Fibroblast of skin of left biceps (primary cell): Measurements from ENCODE around the gene TTBK1.

Experiments
- DNase-seq, 2 experiments: peaks; one replicate each; pipeline ENCODE4 v3.0.0-alpha.2; 2013; ENCODE audit warnings: low read depth in 2 of 2

Gene TTBK1

DNA sequence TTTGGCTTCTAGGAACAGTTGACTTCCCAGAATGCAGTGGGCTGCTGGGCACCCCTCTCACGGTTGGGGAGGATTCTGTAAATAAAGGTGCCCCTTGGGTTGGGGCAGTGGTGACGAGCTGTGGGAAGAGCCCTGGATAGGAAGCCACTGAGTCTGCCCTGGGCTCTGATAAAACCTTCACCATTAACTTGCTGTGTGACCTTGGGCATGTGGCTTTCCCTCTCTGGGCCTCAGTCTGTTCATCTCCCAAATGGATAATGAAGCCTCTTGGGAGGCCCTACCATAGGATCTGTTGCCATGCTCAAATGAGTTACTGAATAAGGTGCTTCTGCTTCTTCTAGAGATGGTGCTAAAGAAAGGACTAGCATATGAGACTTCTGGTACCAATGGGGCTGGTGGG, 61.6 kb downstream of the TTBK1 start:
- no peak for DNase-seq

DNA sequence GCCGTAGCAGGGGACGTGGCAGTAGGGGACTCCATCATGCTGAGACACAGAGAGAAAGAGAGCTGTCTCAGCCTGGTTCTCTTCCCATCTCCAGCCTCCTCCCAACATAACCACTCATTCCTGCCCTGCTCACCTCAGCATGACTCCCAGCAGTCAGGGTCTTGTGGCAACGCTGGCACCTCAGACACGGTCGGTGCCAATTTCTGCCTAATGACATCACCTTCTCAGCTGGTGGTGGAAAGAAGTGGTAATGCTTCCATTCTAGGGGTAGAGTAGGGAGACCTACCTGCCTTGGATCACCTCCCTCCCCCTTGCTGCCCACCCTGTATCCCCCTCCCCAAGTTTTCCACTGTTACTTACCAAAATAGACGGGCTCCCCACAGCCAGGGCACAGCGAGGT, 62.8 kb downstream of the TTBK1 start:
- no peak for DNase-seq

GRCh38 chr6:43307451-43308100, 64.3 kb downstream of the TTBK1 start:
- no peak for DNase-seq

GRCh38 chr6:43308101-43308989, 65.1 kb downstream of the TTBK1 start, which contains the start of gene CRIP3:
Gene CRIP3 (minus strand): TSS chr6:43308826. CDS start chr6:43308792, 34 bp downstream.
- peak; percentile 9 to 14 for DNase-seq

DNA sequence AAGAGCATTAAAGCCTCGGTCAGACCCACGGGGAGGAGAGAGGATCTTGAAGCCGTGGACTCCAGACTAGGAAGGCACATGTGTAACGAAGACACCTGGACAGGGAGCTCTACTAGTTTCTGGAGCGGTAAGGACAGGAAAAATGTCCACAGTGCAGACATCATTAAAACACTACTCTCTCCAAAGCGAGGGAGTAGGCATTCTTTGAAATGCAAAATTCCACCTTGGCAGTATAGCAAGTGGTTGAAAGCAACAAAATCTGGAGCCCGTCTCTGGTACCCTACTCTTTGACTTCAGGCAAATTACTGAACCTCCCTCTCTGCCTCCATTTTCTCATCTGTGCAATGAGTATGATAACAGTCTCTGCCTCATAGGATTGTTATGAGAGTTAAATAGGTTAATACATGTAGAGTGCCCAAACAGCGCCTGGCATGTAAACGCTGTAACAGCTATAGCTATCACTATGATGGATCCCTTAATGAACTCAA, 65.8 kb downstream of the TTBK1 start:
- no peak for DNase-seq

- DNase-seq = no peak
Observed at GRCh38 chr6:43310134-43310533, 66.9 kb downstream of the TTBK1 start.

DNA sequence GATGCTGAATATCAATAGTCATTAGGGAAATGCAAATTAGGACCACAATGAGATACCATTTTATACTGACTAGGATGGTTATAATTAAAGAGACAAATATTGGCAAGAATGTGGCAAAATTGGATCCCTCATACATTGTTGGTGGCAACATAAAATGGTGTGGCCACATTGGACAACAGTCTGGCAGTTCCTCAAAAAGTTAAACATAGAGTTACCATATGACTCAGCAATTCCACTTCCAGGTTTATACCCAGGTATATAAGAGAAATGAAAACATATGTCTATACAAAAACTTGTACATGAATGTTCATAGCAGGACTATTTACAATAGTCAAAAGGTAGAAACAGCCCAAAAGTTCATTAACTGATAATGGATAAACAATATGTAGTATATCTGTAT, 67.3 kb downstream of the TTBK1 start:
- DNase-seq = no peak

DNA sequence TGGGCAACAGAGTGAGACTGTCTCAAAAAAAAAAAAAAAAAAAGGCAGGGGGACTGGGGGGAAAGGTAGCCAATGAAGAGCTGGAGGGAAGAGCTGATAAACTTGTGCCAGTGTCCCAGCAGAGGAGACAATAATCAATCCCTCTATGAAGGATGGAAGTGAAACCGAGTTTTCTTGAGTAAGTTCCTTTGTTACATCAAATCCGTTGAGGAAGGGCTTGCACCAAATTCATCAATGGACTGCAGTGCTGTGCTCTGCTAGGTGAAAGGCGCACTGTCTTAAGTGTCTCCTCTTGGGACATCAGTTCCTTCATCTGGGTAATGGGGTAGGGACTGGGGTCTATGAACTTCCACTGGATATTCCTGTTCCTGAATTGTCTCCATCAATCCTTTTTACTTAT, 68.4 kb downstream of the TTBK1 start:
- DNase-seq = no peak

DNA sequence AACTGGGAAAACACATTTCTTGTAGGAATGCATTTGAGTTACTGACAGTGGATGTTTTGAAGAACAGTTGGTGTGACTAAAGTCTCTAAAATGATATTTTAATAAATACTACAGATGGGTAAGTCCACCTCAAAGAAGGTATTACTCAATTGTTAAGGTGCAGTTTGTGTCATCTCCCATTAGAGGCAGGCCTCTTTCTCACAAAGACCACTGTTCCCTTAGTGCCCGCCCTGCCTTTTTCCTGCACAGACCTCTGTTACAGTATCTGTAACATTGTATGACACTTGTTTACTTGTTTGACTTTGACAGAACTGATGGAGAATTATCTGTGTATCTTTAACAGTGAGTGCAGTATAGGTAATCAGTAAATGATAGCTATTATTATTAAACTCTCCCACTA, 70.5 kb downstream of the TTBK1 start:
- DNase-seq = no peak

DNA sequence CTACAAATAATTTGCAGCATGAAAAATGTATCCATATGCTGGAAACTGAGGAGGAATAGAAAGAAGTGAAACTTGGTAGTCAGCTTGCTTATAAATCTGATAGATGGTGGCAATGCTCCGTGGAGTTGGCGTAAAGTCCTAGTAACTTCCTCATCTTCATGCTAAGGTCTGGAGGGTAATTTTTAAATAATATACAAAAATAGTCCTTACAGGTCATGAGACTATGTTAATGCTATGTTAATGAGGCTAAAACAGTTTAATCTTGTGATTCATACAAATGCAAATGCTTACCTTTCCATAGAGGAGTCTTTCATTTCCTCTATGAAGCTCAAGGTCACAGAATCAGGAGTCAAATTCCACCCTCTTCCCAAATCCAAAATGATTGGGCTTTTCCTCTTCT, 74.7 kb downstream of the TTBK1 start:
- DNase-seq = no peak

DNA sequence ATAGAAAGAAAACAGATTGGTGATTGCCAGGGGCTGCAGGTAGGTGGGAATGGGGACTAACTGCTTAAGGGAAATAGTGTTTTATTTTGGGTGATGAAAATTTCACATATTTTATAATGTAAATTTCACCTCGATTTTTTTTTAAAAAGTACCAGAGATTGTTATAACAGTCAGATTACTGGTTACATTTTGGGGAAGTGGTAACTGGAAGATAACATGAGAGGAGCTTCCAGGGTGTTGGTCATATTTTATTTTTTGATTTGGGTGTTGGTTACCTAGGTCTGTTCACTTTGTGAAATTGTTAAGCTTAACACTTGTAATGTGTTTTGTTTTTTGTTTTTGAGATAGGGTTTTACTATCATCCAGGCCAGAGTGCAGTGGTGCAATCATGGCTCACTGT, 82.6 kb downstream of the TTBK1 start:
- DNase-seq = no peak

GRCh38 chr6:43328528-43328927, 85.2 kb downstream of the TTBK1 start:
- DNase-seq = no peak

GRCh38 chr6:43331470-43331869, 88.2 kb downstream of the TTBK1 start:
- no peak for DNase-seq

GRCh38 chr6:43331891-43332290, 88.6 kb downstream of the TTBK1 start:
- no peak for DNase-seq

DNA sequence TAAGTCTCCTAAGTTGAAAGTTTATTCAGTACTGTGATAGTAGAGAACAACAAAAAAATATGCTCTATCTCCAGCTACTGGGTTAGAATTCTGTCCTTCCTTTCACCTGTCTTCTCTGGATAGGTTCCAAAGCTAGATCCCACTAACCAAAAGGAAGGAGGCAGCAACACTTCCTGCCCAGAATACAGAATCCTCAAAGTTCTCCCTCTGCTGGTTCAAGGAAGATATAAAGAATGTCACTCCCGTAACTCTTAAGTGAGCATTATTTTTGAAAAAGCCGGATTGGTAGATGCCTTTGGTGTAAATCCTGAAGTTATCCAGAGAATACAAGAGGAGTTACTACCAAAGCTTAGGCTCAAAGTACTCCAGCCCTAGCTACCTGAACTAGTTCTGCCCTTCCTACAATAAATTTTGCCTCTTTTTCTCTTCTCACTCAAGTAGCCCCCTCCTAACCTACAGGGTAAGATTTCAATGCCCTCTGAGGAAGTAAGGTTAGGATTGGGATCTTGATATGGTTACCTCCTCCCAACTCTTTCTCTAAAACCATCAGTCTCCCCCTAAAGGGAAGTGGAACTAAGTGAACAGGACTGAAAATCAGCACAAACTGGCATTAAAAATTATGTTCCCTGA, 91.3 kb downstream of the TTBK1 start:
- DNase-seq = peak; percentile 23 to 28

DNA sequence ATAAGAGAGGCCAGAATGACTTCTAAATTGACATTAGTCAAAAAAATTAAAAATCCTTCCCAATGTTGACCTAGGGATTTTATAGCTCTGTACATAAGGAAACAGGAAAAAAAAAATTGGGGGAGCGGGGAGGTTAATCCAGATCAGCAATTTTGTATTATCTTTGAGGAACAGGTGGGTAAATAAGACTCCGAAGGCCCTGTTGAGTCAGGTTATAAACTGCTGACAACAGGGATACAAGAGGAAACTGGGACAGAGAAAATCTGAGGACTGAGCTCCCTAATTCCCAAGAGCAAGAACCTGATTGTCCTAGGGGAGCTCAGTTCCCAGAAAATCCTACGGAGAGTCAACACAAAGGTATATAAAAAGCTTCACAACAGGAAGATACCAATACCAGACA, 92.2 kb downstream of the TTBK1 start:
- no peak for DNase-seq

DNA sequence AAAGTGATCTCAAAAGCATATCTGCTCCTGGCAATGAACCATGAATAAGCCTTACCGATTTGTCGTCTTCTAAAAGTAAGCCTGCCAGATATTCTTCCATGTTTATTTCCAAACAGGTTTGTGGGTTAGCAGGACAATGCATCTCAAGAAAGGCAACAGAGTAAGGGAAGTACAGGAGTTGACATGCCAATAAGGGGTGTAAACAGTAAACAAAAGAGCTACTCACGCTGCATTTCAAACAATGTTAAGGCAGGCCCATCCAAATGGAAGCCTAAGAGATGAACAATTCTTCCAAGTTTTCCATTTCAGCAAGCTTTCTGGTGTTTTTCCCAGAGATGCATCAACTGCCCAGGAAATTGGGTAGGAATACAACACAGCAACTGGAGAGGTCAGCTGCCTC, 93.1 kb downstream of the TTBK1 start:
- no peak for DNase-seq
